ENCODE results near the gene CFAP46. TPM values are rescaled to one million over a fixed set of nuclear protein-coding genes. Genes with fewer than 3 reads are reported as not detected.

Gene CFAP46
- total RNA-seq, result 0.09 TPM in 1 of 2 replicates, not detected in the other

- intact Hi-C loops (cut with micrococcal nuclease), result loop anchor here (5.0 kb wide), 1 partner anchor 200 kb away; no protein-coding TSS in a partner anchor
These were observed at the start of gene CFAP46 for GRCh38 chr10:132942101-132943057. TSS of gene CFAP46 (minus strand) at chr10:132942570. CDS start at chr10:132942484, 86 bp downstream.

GRCh38 chr10:132991706-132992432 is 49.5 kb upstream of the CFAP46 start:
- intact Hi-C loops (cut with micrococcal nuclease), result no loop called here

- intact Hi-C loops (cut with micrococcal nuclease), result no loop called here
These were observed 48.5 kb upstream of the CFAP46 start for GRCh38 chr10:132990684-132991545.

DNA sequence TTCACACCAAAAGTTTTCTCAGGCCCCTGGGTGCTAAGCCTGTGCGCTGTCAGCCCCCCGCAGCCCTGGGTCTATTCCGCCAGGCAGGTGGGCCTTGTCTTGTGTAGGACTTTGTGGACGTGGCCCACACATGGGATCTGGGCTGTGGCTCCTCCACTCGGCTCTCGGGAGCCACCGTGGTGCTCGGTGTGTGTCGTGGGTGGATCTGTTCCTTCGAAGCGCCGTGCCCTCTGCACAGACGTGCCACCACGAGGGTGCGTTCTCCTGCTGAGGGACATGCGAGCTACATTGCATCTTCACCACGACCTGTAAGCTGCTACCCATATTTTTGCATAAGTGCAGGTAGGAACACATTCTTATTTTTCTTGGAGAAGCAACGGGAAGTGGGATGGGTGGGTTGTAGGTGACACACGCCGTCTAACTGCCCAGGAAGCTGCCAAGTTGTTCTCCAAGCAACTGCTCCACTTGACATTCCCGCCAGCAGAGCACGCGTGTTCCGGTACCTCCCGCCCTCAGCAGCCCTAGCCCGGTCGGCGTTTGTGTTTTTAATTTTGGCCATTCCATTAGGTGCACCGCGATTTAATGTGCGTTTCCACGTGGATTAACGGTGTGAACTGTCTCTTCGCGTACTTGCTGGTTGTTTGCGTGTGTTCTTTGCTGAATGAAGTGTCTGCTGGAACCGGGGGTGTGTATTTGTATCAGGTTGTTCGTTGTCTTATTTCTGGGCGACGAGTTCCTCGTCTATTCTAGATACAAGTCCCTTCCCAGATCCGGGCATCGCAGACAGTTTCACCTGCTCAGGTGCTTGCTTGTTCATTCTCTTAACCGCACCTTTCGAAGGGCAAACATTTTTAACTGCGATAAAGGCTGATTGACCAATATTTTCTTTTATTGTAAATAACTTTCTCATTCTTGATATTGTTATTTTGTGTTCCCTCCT is 47.4 kb upstream of the CFAP46 start:
- intact Hi-C loops (cut with micrococcal nuclease), result no loop called here

- intact Hi-C loops (cut with micrococcal nuclease), result no loop called here
These were observed 46.6 kb upstream of the CFAP46 start for GRCh38 chr10:132988988-132989387.

GRCh38 chr10:132987671-132988571 is 45.6 kb upstream of the CFAP46 start:
- intact Hi-C loops (cut with micrococcal nuclease), result no loop called here

- intact Hi-C loops (cut with micrococcal nuclease), result no loop called here
These were observed 44.6 kb upstream of the CFAP46 start for GRCh38 chr10:132986978-132987377.

GRCh38 chr10:132986576-132986975 is 44.2 kb upstream of the CFAP46 start:
- intact Hi-C loops (cut with micrococcal nuclease), result no loop called here

- intact Hi-C loops (cut with micrococcal nuclease), result no loop called here
These were observed 43.7 kb upstream of the CFAP46 start for GRCh38 chr10:132986076-132986475.

DNA sequence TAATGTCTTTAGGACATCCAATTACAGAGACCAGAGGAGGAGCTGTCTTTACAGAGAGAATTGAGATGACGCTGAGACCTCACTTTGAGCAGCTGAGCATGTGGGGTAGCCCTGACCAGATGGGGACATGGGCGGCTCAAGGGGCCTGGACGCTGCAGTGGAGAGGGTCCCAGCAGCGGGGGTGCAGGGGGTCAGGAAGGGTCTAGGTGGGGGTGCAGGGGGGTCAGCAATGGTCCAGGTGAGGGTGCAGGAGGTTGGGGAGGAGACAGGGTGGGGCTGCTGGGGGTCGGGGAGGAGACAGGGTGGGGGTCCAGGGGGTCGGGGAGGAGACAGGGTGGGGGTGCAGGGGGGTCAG is 43.2 kb upstream of the CFAP46 start:
- intact Hi-C loops (cut with micrococcal nuclease), result no loop called here

GRCh38 chr10:132984801-132985545 is 42.6 kb upstream of the CFAP46 start:
- intact Hi-C loops (cut with micrococcal nuclease), result no loop called here

- intact Hi-C loops (cut with micrococcal nuclease), result no loop called here
These were observed 41.6 kb upstream of the CFAP46 start for GRCh38 chr10:132984008-132984295.

DNA sequence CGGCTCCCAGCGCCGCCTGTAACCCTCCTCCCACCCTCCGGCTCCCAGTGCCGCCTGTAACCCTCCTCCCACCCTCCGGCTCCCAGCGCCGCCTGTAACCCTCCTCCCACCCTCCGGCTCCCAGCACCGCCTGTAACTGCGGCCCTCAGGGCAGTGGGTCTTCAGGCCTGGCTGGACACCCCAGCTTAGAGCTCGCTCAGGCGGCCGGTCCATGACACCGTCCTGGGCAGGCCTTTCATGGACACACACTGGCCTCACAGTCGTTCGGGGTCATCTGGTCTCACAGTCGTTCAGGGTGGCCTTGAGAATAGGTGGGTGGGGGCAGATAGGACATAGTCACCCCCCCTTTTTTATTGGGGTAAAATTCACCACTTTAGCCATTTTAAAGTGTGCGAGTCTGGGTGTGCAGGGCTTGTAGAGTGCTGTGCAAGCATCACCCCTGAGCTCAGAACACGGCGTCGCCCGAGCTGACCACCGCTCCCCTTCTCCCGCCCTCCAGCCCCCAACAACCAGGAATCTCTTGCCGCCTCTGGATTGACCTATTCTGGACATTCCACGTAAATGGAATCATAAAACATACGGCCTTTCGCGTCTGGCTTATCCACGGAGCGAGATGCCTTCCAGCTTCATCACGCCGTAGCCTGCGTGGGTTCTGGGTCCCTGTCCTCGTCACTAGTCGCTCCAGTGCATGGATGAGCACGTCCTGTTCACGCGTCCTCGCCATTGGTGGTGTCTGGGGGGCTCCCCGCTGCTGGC is 41.1 kb upstream of the CFAP46 start:
- intact Hi-C loops (cut with micrococcal nuclease), result no loop called here

- intact Hi-C loops (cut with micrococcal nuclease), result no loop called here
These were observed 40.1 kb upstream of the CFAP46 start for GRCh38 chr10:132982301-132982989.

DNA sequence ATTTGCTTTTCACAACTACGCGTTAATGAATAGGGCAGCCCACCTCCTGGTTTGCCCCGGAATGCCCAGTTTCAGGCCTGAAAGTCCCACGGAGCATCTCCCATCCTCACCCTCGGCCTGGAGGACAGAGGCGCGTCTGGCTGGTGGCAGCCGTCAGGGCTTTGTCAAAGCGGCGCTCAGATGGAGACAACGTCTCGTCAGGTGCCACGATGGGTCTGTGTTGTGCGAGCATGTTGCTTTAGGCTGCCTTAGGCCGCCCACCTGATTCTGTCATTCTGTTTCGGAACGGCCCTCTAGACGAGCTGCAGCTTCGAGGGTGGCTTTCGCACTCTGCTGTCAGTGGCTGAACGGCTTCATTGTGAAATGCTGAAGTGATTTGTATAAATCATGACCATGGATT is 39.4 kb upstream of the CFAP46 start:
- intact Hi-C loops (cut with micrococcal nuclease), result no loop called here

- intact Hi-C loops (cut with micrococcal nuclease), result no loop called here
These were observed 38.8 kb upstream of the CFAP46 start for GRCh38 chr10:132981173-132981555.

DNA sequence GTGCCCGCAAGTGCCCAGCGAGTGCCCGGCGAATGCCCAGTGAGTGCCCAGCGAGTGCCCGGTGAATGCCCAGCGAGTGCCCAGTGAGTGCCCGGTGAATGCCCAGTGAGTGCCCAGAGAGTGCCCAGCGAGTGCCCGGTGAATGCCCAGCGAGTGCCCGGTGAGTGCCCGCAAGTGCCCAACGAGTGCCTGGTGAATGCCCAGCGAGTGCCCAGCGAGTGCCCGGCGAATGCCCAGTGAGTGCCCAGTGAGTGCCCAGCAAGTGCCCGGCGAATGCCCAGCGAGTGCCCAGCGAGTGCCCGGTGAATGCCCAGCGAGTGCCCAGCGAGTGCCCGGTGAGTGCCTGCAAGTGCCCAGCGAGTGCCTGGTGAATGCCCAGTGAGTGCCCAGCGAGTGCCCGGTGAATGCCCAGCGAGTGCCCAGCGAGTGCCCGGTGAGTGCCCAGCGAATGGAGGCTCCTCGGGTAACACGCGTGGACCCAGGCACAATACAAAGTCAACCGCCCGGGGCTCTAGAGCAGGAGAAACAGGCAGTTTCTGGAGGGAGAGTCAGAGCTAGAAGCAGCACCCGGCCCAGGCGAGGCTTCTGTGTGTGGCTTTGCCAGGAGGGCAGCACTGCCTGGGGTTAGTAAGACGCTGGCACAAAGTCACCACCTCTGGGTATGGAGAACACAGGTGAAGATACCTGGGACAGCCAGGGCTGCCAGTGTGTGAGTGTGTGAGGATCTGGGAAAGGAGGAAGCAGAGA is 38.2 kb upstream of the CFAP46 start:
- intact Hi-C loops (cut with micrococcal nuclease), result no loop called here

Measured in T-helper 2 cell treated with Interferon-gamma antibody and Interleukin-4, amounts not matched to agents 100 ng/mL and 5 ng/mL, for 36 hours (primary cell).